HG03095 (cell line): Measurements from ENCODE around the gene WIPI1.
"Not testable (repeated sequence)": the region's sequence is repeated elsewhere in the genome, so short reads cannot be mapped to it uniquely, and the experiment has no call there.

Experiments used
- ATAC-seq: cut with Tn5 transposase; IDR thresholded peaks from one replicate; pipeline ENCODE4 v1.9.1; 2021; ENCODE audit warnings: moderate library complexity; ENCODE audit not compliant: unreplicated experiment

WIPI1 gene

DNA sequence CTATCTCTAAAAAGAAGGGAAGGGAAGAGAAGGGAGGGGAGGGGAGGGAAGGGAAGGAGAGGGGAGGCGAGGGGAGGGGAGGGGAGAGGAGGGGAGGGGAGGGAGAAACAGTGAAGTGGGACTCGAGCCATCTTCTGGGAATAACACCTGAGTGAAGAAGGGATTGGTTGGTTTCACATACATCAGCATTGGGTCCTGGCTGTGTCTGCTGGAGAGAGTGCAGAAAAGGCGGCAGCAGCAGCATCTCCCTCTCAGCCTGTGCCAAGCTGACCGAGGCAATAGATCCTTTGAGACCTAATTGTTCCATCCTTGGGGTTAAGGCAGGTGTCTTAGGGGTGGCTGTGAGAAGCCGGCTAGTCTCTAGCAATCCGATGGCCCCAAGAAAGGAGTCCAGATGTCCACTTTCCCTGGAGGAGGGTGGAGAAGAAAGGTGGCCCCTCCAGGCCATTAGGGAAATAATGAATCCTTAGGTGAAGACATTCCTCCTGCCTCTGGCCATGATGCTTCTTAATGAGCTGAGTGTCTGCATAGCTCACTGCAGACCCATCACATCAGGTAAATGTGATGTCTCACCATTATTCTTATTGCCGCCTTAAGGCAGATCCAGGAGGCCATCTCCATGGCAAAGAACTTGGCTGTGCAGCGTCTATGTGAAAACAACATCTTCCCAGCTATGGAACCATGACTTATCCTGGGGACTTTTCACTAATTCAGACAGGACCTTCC lies 71.6 kb downstream of the WIPI1 start:
- no peak for ATAC-seq

DNA sequence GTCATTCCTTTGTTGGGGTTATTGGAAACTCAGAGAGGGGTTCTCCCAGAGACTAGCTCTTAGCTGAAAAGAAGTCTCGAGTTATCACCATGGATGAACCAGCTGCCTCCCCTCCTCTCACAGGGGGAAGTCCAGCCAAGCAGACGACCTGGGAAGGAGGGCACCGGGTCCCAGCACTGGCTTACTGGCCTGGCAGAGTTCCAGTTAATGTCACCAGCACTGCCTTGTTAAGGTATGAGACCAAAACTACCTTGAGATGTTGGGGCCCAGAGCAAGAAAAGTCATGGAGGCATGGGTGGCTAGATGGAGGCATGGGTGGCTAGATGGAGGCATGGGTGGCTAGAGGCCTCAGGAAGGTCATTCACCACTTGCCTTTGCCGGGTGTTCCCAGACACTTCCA lies 72.4 kb downstream of the WIPI1 start:
- no peak for ATAC-seq

DNA sequence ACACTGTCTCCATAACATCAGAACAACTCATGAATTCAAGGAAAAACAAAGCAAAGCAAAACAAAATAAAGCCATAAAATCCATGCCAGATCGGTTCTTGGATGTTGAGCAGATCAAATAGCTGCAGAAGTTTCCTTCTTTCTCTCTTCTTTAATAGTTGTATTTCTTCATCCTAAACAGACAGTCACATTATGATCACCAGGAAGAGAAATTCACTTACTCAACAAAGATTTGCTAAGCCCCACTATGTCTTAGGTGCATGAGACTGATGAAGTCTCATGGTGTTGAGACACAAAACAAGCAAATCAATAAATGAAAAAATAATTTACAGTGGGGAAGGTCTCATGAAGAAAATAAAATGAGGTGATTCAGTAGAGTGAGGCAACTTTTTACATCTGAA lies 72.8 kb downstream of the WIPI1 start:
- no peak for ATAC-seq

DNA sequence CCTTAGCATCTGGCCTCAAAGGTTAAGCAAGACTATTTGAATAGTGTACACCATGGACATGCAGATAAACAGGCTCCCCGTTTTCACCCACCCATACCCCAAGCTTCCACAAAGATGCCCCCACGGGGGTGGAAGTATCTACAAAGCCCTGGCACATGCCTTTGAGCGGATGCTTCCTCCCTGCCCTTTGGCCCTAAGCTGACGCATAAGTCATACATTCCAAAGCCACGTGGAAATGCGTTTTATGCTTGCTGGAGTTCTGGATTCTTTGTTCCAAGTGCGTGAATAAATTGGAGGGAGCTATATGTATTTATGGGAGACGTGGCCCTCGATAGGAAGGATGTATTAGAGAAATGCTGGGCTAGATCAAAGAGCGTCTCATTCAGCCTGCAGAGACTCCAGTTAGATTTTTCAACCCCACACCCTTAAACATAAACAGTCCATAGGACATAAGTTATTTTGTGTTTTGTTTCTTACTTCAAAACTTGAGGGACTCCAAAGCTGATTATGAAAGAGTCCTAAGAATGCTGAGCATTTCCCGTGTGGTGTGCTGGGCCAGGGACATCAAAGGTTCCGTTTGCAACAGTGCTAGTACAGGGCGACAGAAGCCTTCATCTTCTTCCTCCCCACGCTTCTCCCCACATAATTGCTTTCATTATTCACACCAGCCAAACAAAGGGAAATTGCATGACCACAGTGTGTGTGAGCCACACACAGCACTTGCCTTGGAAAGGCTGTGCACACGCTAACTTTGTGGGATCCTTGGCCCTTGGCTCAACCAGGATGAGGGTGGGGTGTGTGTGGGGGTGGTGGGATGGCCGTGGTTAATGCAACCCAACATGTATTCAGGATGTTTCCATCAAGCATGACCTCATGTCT lies 73.6 kb downstream of the WIPI1 start:
- no peak for ATAC-seq

DNA sequence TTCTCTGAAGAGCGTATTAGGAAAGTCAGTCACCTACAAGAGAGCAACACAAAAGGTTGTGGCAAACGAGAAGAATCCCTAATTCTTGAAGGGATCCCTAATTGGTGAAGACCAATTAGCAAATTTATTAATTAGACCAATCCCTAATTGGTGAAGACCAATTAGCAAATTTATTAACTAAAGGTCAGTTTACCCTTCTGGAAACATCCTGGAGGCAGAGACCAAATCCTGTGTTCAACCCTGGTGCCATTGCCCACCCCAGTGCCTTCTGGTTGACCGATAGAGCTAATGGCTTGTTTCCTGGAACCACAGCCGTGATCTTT lies 74.2 kb downstream of the WIPI1 start:
- ATAC-seq, result no peak

DNA sequence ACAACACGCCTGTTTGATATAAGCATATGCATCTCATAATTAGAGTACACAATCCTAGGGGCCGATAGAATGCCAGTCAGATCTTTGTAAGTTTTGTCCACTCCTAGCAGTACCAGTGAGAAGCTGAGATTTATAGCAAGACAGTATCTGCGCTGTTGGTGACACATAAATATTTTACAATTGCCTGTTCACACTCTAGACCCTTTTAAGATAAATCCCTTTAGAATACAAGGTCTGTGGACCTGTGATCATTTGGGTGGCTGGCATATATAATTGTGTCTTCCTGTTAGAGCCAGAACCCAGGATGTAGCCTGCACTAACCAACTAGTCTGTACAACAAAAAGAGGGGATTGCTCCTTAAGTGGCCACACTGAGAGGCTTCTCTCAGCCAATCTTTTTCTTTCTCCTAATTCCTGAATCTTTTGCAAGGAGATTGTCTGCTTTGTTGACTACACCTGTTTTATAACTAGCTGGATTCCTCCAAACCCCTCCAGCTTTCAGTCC lies 74.7 kb downstream of the WIPI1 start:
- no peak for ATAC-seq

DNA sequence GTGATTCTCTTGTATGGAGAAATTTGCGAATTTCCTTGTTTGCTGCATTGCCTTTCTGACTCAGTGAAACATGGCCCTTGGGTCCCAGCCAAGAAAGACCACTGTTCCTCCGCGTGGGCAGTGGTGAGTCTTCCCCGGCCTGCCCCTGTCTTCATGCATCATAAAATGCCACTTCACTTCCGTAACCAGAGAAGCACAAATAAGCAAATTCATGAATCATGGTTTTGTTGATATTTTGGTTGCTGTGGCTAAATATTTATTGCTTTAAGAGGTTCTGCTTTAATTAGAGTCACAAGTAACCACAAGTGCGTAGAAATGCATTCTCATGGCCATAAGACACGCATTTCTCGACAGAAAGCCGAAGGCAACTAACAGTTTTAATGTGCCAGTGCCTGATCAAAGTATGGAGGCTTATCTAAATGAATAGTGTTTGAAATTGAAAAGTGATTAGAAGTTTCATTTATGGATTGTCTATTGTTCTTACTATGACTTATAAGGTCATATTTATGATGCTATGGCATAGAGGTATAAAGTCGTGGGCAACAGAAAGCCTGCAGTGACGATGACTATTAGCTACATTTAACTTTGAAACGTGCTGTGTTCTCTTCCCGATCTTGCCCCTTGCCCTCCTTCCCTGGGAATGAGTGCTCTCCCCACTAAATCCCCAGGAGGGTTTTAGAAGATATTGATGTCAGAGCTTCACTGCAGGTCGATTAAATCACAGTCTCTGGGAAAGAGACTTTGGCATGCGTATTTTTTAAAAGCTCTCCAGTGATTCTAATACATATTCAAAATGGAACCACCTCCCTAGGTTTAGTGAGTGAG lies 76.0 kb downstream of the WIPI1 start:
- no peak for ATAC-seq

DNA sequence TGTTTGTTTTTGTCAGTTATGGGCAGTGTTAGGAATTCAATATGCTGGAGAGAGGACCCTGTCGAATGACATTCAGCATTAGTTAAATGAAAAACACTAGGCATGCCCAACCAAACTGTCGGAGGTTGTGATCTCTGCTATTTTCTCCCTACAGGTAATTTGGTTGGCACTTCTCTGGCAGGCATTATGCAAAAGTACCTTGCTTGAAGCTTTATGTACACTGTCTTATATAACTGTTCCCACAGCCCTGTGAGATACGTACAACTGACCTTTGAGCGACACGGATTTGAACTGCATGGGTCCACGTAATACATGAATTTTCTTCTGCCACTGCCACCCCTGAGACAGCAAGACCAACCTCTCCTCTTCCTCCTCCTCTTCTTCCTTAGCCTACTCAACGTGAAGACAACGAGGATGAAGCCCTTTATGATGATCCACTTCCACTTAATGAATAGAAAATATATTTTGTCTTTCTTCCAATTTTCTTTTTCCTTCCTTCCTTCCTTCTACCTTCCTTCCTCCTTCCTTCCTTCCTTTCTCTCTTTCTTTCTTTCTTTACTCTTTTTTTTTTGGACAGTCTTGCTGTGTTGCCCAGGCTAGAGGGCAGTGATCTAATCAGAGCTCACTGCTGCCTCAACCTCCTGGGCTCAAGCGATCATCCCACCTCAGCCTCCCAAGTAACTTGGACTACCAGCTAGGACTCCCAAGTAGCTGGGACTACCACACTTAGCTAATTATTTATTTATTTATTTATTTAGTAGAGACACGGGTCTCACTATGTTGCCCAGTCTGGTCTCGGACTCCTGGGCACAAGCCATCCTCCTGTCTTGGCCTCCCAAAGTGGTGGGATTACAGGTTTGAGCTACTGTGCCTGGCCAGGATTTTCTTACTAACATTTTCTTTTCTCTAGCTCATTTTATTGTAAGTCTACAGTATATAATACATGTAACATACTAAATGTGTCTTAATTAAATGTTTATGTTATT lies 77.3 kb downstream of the WIPI1 start:
- ATAC-seq, result no peak

DNA sequence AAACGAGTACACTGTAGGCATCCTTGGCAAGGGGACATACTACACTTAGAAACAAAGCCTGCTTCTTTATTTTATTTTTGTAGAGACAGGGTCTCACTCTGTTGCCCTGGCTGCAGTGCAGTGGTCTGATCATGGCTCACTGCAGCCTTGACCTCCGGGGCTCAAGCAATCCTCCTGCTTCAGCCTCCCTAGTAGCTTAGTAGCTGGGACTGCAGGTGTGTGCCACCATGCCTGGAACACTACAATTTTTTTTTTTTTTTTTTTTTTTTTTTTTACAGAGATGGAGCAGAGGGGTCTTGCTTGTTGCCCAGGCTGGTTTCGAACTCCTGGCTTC lies 78.2 kb downstream of the WIPI1 start:
- ATAC-seq, result no peak

DNA sequence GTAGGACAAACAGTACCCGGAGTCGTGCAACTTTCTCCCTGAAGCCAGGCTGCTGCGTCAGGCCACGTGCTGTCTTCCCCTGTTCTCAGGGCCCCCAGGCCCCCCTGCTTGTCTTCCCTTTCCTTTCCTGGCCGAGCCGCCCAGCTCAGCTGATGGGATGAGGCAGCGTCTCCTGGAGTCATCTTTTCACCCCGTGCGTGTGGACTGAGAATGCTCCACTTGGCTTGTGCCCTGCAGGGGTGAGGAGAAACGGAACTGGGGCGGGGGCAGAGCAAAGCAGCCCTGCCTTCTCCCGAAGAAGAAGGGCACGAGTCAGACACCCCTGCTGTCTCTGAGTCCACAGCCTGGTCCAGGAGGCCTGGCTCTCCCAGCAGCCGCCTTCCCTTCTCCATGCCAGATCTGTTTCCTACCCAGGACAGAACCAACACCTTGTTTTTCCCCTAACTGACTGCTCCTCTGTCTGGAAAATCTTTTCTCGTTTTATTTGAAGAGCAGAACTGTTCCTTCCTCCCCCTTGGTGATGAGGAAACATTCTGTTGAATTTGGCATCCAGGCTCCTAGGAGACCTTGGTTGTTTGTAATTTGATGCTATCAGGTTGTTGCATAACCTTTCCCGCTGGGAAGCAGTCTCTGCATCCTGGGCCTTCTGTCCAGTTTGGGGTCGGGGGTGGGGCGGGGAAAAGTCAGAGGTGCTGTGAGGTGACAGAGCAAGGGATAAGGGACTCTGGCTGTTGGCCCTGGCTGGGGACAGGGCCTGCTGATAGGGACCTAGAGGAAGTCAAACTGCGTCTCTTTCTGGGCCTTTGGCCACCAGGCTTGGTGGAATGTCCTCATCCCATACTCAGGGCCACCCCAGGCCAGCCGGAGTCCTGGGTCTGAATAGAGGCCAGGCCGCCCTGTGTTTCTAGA lies 78.8 kb downstream of the WIPI1 start:
- ATAC-seq, result no peak

DNA sequence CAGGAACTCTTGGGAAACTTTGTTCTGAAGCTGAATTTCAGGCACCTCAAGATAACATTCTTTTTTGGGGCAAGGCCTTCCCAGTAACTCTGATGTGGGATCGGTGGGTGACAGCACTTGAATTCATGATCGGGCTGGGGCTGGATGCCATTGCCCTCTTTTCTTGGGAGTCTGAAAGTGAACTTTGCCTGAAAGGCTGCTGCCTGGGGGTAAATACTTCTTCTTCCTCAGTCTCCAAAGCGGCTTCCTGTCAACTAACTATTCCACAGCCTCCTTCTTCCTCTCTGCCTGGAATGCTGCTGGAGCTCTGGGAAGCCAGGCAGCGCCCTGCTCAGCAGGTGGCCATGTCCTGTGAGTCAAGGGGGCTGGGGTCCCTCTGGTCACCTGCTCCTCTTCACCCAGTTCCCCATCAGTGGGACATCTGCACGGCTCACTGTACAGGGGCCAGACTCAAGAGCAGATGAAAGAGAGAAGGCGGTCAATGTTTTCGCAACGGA lies 79.5 kb downstream of the WIPI1 start:
- no peak for ATAC-seq

DNA sequence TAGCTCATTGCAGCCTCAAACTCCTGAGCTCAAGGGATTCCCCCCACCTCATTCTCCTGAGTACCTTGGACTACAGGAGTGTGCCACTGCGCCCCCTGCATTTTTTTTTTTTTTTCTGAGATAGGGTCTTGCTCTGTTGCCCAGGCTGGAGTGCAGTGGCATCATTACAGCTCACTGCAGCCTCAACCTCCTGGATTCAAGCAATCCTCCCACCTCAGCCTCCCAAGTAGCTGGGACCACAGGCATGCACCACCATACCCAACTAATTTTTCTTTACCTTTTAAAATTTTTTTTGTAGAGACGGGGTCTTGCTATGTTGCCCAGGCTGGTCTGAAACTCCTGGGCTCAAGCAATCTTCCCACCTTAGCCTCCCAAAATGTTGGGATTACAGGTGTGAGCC lies 81.1 kb downstream of the WIPI1 start:
- not testable (repeated sequence) for ATAC-seq

DNA sequence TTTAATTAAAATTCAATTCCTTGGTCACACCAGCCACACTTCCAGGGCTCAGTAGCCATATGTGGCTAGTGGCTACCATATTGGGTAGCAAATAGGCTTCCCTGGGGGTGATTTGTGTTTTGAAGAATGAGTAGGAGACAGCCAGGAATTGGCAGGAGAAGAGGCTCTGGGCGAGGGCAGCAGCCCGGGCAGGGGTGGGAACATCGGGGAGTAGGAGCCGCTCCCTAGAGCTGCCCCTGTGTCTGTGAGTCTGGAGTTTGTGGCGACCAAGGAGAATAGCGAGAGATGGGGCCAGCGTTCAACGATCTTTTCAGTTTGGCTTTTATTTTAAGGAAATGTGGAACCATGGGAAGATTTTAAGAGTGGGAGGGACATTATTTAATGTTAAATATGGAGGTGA lies 81.7 kb downstream of the WIPI1 start:
- no peak for ATAC-seq
